ENCODE measurements around the gene KCTD6.

DNA sequence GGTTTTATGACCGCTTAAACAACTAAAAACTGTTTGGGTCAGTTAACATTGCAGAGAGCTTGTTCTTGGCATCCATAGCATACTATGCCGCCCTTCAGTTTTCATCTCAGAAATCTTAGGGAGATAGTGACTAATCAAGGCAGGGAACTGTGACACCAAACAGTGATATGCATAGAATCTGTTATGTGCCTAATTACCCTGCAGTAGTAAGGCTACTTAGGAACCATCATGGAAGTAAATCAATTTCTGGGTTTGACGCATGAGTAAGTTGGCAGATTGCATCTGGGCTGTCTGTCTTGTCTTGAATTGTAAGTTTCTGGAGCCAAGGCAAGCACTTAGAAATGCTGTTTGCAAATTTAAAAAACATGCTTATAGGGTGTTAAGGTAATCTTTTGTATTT, 22.5 kb downstream of the KCTD6 start:
- TF ChIP-seq, protein P1, sequence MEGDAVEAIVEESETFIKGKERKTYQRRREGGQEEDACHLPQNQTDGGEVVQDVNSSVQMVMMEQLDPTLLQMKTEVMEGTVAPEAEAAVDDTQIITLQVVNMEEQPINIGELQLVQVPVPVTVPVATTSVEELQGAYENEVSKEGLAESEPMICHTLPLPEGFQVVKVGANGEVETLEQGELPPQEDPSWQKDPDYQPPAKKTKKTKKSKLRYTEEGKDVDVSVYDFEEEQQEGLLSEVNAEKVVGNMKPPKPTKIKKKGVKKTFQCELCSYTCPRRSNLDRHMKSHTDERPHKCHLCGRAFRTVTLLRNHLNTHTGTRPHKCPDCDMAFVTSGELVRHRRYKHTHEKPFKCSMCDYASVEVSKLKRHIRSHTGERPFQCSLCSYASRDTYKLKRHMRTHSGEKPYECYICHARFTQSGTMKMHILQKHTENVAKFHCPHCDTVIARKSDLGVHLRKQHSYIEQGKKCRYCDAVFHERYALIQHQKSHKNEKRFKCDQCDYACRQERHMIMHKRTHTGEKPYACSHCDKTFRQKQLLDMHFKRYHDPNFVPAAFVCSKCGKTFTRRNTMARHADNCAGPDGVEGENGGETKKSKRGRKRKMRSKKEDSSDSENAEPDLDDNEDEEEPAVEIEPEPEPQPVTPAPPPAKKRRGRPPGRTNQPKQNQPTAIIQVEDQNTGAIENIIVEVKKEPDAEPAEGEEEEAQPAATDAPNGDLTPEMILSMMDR (IDR thresholded peaks at IDR 0.05), result no peak
- TF ChIP-seq EZH2 (IDR thresholded peaks at IDR 0.05), result no peak
- TF ChIP-seq EZH2phosphoT487 (IDR thresholded peaks at IDR 0.05), result no peak

Measured in neural progenitor cell (in vitro differentiated cells).